ENCODE results near the gene GPR6. TPM values are rescaled to one million over a fixed set of nuclear protein-coding genes. Genes with fewer than 3 reads are reported as not detected.

Gene GPR6
- total RNA-seq, 2 donors from 2014 or later = not detected

DNA sequence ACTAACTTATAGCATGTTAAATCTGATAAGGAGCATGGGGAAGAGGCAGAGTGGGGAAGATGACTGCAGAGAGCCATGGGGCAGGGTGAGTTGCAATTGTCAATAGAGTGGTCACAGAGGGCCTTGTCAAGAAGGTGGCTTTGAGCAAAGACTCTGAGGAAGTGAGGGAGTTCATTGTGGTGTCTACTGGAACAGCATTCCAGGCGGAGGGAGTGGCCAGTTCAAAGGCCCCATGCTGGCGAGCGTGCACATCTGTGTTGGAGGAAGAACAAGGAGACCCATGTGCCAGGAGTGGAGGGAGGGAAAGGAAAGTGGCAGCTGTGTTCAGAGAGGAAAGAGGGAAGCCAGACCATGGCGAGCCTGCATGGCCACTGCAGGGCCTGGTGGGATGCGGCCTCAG, 15.8 kb upstream of the GPR6 start:
- Histone ChIP-seq H3K27me3 (replicated peaks; ENCODE audit: insufficient read depth) (no peaks in the 10 kb centered on the region), H3K4me1 (ENCODE audit: control insufficient read depth in 1 of 2, low read depth in 2 of 2) (no peaks in the 10 kb centered on the region), H3K36me3 (no peaks in the 10 kb centered on the region), H3K9me3 (no peaks in the 10 kb centered on the region), H3K27ac (no peak overlapping the region), H3K4me3 (no peak overlapping the region)
- DNase-seq (ENCODE audit: low spot score) (no peak), ATAC-seq (ENCODE audit: insufficient number of reproducible peaks, low FRiP score, low read depth) (no peak)
- TF ChIP-seq, protein P1, sequence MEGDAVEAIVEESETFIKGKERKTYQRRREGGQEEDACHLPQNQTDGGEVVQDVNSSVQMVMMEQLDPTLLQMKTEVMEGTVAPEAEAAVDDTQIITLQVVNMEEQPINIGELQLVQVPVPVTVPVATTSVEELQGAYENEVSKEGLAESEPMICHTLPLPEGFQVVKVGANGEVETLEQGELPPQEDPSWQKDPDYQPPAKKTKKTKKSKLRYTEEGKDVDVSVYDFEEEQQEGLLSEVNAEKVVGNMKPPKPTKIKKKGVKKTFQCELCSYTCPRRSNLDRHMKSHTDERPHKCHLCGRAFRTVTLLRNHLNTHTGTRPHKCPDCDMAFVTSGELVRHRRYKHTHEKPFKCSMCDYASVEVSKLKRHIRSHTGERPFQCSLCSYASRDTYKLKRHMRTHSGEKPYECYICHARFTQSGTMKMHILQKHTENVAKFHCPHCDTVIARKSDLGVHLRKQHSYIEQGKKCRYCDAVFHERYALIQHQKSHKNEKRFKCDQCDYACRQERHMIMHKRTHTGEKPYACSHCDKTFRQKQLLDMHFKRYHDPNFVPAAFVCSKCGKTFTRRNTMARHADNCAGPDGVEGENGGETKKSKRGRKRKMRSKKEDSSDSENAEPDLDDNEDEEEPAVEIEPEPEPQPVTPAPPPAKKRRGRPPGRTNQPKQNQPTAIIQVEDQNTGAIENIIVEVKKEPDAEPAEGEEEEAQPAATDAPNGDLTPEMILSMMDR (IDR thresholded peaks at IDR 0.05) = no peak

DNA sequence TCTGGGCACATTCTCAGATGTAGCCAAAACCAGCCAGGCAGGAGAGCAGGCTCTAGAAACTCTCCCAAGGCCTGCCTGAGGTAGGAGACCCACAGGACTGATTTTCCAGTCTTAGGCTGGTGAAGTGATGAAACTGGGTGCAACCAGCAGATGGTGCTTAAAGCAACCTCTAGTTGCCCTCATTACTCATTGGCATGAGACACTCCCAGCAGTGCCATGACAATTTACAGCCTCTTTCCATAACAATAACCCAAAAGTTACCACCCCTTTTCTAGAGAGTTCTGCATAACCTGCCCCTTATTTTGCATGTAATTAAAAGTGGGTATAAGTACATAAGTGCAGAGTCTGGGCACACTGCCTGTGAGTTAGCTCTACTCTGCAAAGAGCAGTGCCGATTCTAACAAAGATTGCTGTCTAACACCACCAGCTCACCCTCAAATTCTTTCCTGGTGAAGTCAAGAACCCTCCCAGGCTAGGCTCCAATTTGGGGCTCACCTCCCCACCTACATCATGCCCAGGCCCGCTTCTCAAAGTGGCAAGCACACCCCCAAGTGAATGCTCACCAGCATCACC, 14.4 kb upstream of the GPR6 start:
- no peak for DNase-seq (ENCODE audit: low spot score)
- TF ChIP-seq, protein P1 (IDR thresholded peaks at IDR 0.05) = no peak
- H3K4me1 ChIP-seq (ENCODE audit: control insufficient read depth in 1 of 2, low read depth in 2 of 2) = no peaks in the 10 kb centered on the region
- H3K36me3 ChIP-seq = no peaks in the 10 kb centered on the region
- H3K27me3 ChIP-seq (replicated peaks; ENCODE audit: insufficient read depth) = no peaks in the 10 kb centered on the region
- H3K27ac ChIP-seq = no peak overlapping the region
- no peak for ATAC-seq (ENCODE audit: insufficient number of reproducible peaks, low FRiP score, low read depth)
- H3K9me3 ChIP-seq = no peaks in the 10 kb centered on the region
- H3K4me3 ChIP-seq = no peak overlapping the region

DNA sequence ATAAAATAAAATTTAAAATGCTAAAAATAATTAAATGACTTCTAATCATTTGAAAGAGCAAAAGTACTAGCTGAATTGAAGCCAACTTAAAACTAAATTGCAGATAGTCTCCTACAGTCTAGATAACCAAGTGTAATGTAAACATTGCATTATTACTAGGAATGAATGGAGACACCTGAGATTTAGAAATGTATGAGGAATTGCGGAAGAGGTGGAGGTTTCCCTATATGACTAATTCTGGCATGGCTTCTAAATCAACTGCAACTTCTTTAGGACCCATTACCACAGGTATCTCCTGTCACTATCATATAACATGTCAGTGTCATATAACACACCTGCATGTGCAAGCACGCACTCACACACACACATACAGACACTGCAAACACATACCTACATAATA, 13.2 kb upstream of the GPR6 start:
- H3K9me3 ChIP-seq = no peaks in the 10 kb centered on the region
- ATAC-seq (ENCODE audit: insufficient number of reproducible peaks, low FRiP score, low read depth) = no peak
- H3K36me3 ChIP-seq = no peaks in the 10 kb centered on the region
- TF ChIP-seq, protein P1 (IDR thresholded peaks at IDR 0.05) = no peak
- no peak overlapping the region for H3K27ac ChIP-seq
- no peaks in the 10 kb centered on the region for H3K4me1 ChIP-seq (ENCODE audit: control insufficient read depth in 1 of 2, low read depth in 2 of 2)
- H3K27me3 ChIP-seq (replicated peaks; ENCODE audit: insufficient read depth) = no peaks in the 10 kb centered on the region
- no peak for DNase-seq (ENCODE audit: low spot score)
- H3K4me3 ChIP-seq = no peak overlapping the region

DNA sequence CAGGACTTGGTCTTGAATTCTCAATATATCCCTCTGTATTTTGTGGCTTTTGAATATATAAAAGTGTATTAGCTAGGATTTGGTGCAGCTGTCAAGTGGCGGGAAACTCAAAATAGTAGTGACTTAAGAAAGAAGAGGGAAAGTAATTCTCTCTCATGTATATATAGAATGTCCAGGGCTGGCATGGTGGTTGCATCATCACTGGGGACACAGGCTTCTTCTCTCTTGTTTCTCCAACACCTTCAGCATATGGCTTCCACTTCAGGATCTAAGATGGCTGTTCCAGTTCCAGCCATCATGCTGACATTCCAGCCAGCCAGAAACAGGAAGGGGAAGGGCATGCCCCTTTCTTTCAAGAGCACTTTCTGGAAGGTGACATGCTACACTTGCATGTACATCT, 11.8 kb upstream of the GPR6 start:
- Histone ChIP-seq H3K27ac (no peak overlapping the region), H3K4me1 (ENCODE audit: control insufficient read depth in 1 of 2, low read depth in 2 of 2) (no peaks in the 10 kb centered on the region), H3K4me3 (no peak overlapping the region), H3K36me3 (no peaks in the 10 kb centered on the region), H3K27me3 (replicated peaks; ENCODE audit: insufficient read depth) (no peaks in the 10 kb centered on the region), H3K9me3 (no peaks in the 10 kb centered on the region)
- TF ChIP-seq, protein P1 (IDR thresholded peaks at IDR 0.05) = no peak
- ATAC-seq (ENCODE audit: insufficient number of reproducible peaks, low FRiP score, low read depth) (no peak), DNase-seq (ENCODE audit: low spot score) (no peak)

DNA sequence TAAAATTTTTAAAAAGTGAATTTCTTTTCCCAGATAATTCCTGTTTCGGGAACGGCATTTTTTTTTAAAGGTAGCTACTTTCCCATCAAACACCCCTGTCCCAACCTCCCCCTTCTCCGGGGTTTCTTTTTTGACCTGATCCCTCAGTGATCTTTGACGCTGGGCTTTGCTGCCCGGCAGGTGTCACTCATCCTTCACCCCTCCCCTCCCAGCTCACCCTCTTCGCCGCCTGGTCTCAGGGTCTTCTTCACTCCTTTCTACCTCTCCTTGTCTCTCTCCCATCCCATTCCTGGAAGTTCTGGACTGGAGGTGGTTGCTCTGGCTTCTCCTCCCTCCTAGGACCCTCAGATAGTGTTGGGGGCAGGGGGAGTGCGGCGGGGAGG, 329 bp upstream of the GPR6 start:
- Histone ChIP-seq H3K4me1 (ENCODE audit: control insufficient read depth in 1 of 2, low read depth in 2 of 2) (no peaks in the 10 kb centered on the region), H3K9me3 (no peaks in the 10 kb centered on the region), H3K4me3 (no peak overlapping the region), H3K27me3 (replicated peaks; ENCODE audit: insufficient read depth) (no peaks in the 10 kb centered on the region), H3K27ac (no peak overlapping the region), H3K36me3 (no peaks in the 10 kb centered on the region)
- TF ChIP-seq, protein P1 (IDR thresholded peaks at IDR 0.05) = no peak
- DNase-seq (ENCODE audit: low spot score) (no peak), ATAC-seq (ENCODE audit: insufficient number of reproducible peaks, low FRiP score, low read depth) (no peak)

All from thoracic aorta (tissue), 2 donors.